Measurements from ENCODE around the gene AMER1.

DNA sequence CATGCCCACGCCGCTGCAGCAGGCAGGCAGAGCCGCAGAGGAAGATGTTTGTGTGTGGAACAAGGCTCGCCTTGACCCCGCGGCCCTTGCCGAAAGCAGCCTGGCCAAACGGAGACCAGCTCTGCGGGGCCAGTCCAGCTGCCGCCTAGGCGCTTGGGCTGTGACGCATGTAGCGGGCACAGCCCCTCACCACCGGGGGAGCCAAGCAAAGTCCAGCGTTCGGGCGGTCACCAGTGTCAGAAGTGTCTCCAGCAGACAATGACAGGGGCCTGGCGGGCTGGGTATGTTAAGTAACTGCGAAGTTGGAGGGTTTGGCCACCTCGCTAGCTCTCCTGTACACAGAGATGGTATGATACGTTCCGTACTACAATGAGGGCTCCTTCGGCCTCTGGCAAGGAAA, 1.3 kb downstream of the AMER1 start:
- peak in 1 of 2 donors; percentile 46 for TF ChIP-seq POLR2A (IDR thresholded peaks at IDR 0.05)
- TF ChIP-seq, protein P1, sequence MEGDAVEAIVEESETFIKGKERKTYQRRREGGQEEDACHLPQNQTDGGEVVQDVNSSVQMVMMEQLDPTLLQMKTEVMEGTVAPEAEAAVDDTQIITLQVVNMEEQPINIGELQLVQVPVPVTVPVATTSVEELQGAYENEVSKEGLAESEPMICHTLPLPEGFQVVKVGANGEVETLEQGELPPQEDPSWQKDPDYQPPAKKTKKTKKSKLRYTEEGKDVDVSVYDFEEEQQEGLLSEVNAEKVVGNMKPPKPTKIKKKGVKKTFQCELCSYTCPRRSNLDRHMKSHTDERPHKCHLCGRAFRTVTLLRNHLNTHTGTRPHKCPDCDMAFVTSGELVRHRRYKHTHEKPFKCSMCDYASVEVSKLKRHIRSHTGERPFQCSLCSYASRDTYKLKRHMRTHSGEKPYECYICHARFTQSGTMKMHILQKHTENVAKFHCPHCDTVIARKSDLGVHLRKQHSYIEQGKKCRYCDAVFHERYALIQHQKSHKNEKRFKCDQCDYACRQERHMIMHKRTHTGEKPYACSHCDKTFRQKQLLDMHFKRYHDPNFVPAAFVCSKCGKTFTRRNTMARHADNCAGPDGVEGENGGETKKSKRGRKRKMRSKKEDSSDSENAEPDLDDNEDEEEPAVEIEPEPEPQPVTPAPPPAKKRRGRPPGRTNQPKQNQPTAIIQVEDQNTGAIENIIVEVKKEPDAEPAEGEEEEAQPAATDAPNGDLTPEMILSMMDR (IDR thresholded peaks at IDR 0.05) = no peak

Measured in adrenal gland (tissue), 5 donors.